Stimulated activated naive CD4-positive, alpha-beta T cell treated with Interleukin-2 at 50 U/mL for 16 hours (primary cell): Measurements from ENCODE around the gene ZNF280C.
"Not testable (repeated sequence)": the region's sequence is repeated elsewhere in the genome, so short reads cannot be mapped to it uniquely, and the experiment has no call there.

Source experiments
- DNase-seq: peaks from one replicate; lab custom pipeline; 2025; lab: John Stamatoyannopoulos, UW

ZNF280C gene

GRCh38 chrX:130268449-130269170 lies at the start of gene ZNF280C:
ZNF280C (minus strand) TSS chrX:130268899; CDS start chrX:130260449, 8,450 bp downstream.
- DNase-seq, result peak; percentile 90

GRCh38 chrX:130304587-130305368 lies 36.1 kb upstream of the ZNF280C start:
- no peak for DNase-seq

- no peak for DNase-seq
Measured at GRCh38 chrX:130301977-130302376, 33.3 kb upstream of the ZNF280C start.

GRCh38 chrX:130301405-130301804 lies 32.7 kb upstream of the ZNF280C start:
- DNase-seq, result no peak

GRCh38 chrX:130300010-130300282 lies 31.2 kb upstream of the ZNF280C start:
- no peak for DNase-seq

- no peak for DNase-seq
Measured at GRCh38 chrX:130299279-130300009, 30.7 kb upstream of the ZNF280C start.

GRCh38 chrX:130296743-130297142 lies 28.0 kb upstream of the ZNF280C start:
- DNase-seq, result no peak

- no peak for DNase-seq
Measured at GRCh38 chrX:130296297-130296678, 27.6 kb upstream of the ZNF280C start.

GRCh38 chrX:130295519-130296296 lies 27.0 kb upstream of the ZNF280C start:
- DNase-seq, result no peak

GRCh38 chrX:130287071-130287770 lies 18.5 kb upstream of the ZNF280C start:
- DNase-seq, result no peak

- no peak for DNase-seq
Measured at GRCh38 chrX:130285710-130286109, 17.0 kb upstream of the ZNF280C start.

- DNase-seq, result no peak
Measured at GRCh38 chrX:130285069-130285620, 16.4 kb upstream of the ZNF280C start.

- no peak for DNase-seq
Measured at GRCh38 chrX:130282151-130282550, 13.5 kb upstream of the ZNF280C start.

- no peak for DNase-seq
Measured at GRCh38 chrX:130280901-130281300, 12.2 kb upstream of the ZNF280C start.

- DNase-seq, result not testable (repeated sequence)
Measured at GRCh38 chrX:130272253-130272652, 3.6 kb upstream of the ZNF280C start.

- DNase-seq, result not testable (repeated sequence)
Measured at GRCh38 chrX:130269391-130269790, 692 bp upstream of the ZNF280C start.

- DNase-seq, result no peak
Measured at GRCh38 chrX:130267956-130268448, 697 bp downstream of the ZNF280C start.

- DNase-seq, result no peak
Measured at GRCh38 chrX:130264573-130264972, 4.1 kb downstream of the ZNF280C start.

- no peak for DNase-seq
Measured at GRCh38 chrX:130263016-130263415, 5.7 kb downstream of the ZNF280C start.

- DNase-seq, result no peak
Measured at GRCh38 chrX:130262231-130262630, 6.5 kb downstream of the ZNF280C start.

- DNase-seq, result no peak
Measured at GRCh38 chrX:130261296-130261893, 7.3 kb downstream of the ZNF280C start.
